Iris pigment epithelial cell (primary cell): ENCODE data around the gene DYNLL1.
"Not testable (repeated sequence)": the region's sequence is repeated elsewhere in the genome, so short reads cannot be mapped to it uniquely, and the experiment has no call there.

Experiments used
- DNase-seq: peaks from one replicate; pipeline ENCODE4 v3.0.0-alpha.2; 2011; ENCODE audit warnings: low read depth

The DYNLL1 gene

GRCh38 chr12:120515496-120515895, 19.6 kb downstream of the DYNLL1 start:
- no peak for DNase-seq

DNA sequence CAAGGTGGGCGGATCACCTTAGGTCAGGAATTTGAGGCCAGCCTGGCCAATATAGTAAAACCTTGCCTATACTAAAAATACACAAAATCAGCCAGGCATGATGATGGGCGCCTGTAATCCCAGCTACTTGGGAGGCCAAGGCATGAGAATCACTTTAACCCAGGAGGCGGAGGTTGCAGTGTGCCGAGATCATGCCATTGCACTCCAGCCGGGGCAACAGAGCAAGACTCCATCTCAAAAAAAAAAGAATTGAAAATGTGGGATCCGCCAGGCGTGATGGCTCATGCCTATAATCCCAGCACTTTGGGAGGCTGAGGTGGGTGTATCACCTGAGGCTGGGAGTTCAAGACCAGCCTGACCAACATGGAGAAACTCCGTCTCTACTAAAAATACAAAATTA, 23.4 kb downstream of the DYNLL1 start:
- DNase-seq: not testable (repeated sequence)

DNA sequence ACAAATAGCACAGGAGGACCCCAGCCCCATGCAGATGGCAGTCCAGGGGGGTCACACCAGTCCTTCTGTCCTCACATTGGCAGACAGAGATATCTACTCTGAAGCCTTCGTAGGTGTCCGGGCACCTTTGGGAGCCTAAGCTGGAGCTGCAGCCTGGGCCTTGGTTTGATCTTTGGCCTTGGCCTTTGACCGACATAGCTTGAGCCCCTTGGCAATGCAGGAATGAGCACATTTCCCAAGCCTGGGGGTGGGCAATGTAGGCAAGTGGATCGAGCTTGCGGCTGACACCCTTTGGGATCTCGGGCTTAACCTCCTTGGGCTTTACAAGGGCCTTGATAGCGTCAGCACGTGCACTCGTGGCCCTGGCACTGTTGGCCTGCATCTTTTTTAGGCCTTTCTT, 26.7 kb downstream of the DYNLL1 start:
- no peak for DNase-seq

- DNase-seq: peak; percentile 86
Measured at GRCh38 chr12:120528861-120529525, 33.1 kb downstream of the DYNLL1 start, which contains the start of gene COQ5. COQ5 (minus strand) TSS chr12:120529158; CDS start chr12:120529141, 17 bp downstream.

- peak; percentile 63 for DNase-seq
Measured at GRCh38 chr12:120529641-120530417, 33.9 kb downstream of the DYNLL1 start.

DNA sequence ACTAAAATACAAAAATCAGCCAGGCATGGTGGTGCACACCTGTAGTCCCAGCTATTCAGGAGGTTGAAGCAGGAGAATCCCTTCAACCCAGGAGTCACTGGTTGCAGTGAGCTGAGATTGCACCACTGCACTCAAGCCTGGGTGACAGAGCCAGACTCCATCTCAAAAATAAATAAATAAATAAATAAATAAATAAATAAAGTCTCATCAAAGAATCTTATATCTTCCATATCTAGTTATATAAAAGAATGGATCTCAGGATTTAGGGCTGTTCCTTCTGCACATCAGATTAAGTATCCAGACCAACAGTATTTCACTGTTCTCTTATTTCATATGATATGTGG, 34.5 kb downstream of the DYNLL1 start:
- not testable (repeated sequence) for DNase-seq

- DNase-seq: no peak
Measured at GRCh38 chr12:120532701-120533238, 36.9 kb downstream of the DYNLL1 start.

DNA sequence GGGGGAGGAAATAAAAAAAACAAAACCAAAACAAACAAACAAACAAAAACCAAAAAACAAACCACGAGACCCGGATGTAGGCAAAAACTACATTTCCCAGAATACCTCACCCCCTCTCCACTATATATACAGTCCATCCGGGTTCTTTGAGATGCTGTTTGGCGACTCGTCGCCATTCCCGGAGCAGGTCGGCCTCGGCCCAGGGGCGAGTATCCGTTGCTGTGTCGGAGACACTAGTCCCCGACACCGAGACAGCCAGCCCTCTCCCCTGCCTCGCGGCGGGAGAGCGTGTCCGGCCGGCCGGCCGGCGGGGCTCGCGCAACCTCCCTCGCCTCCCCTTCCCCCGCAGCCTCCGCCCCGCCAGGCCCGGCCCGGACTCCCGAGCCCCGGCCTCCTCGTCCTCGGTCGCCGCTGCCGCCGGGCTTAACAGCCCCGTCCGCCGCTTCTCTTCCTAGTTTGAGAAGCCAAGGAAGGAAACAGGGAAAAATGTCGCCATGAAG, 38.3 kb downstream of the DYNLL1 start, which contains the start of gene RNF10:
TSS of gene RNF10 (plus strand) at position 154 of the 500 bp plus-strand sequence. CDS start 456 bp downstream, outside the sequence.
- DNase-seq: peak; percentile 80

DNA sequence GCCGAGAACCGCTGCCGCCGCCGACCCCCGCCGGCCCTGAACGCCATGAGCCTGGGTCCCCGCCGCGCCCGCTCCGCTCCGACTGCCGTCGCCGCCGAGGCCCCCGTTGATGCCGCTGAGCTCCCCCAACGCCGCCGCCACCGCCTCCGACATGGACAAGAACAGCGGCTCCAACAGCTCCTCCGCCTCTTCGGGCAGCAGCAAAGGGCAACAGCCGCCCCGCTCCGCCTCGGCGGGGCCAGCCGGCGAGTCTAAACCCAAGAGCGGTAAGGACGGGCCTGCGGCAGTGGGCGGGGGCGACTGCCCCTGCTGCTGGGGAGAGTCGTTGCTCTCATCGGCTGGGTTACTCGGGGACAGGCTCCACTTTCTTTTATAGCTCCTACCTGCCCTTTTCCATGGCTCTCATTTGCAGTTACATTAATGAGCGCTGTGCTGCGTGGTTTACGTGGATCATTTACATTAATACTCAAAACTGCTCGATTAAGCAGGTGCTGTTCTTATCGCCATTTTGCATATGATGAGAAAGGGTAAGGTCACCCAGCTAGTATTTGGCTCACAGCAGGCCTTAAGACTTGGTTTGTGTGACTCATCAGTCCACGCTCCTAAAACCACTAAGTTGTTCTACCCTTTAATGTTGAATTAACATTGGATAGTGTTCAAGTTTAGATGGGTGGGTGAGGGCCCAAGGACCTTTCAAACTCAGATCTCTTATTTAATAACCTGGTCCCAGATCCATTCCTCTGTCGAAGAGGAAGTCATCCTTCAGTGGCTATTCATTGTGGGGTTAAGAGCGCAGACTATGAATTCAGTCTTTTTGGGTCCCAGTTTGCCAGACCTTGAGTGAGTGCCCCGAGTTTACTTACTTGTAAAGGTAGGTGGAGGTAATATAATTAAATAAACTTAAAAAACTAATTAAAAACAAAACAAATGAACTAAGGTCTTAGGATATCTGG, 39.1 kb downstream of the DYNLL1 start:
- DNase-seq: peak; percentile 93

GRCh38 chr12:120536064-120536791, 40.3 kb downstream of the DYNLL1 start:
- no peak for DNase-seq

DNA sequence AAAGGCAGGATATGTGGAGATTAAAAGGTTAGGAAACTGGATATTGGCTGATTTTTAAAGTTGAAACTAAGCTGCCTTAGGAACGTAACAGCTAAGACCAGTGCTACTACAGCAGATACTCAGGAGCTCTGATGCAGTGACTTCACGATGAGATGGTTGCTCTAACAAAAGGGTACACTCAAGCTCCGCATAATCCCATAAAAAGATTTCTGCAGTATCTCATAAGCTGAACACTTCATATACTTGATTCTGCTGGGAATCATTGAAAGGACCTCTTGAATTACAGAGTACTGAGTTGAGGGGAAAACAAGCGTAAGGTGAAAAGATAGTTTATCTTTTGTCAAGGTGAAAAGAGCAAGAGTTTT, 41.9 kb downstream of the DYNLL1 start:
- no peak for DNase-seq

DNA sequence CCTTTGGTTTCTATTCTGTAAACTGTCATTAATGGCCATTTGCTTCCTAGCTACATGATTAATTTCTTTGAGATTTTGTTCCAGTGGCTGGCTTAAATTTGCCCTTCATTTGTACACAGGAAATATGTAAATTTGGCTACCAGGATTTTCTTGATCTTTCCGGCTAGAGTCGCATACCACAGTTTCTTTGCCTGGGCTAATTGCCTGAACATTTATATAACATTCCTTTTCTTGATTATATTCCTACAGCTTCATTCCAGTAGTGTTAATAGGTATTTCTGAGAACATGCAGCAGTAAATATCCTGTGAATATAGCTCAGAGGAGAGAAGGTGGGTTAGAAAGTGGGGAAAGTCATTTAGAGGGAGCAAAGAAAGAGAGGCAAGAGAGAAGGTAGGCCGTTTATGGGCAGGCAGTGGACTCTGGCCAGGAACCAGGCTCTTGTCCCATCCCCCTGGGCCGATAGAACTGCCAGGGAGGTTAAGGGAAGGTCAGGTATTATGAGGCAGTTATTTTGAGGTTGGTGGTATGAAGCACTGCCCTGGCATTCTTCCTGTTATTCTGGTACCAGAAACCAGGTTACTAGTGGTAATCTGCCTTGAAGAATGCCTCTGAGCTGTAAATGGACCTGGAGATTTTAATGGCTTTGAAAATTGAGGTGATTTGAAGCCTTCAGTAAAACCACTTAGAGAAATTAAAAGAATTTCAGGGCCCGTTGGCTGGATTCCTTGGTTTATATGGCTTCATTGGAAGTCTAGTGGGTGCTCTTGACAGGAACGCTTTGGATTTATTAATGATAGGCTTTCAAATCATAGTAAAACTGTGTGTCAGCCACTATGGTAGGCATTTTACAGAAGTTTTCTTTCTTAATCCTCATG, 42.6 kb downstream of the DYNLL1 start:
- DNase-seq: peak; percentile 71

GRCh38 chr12:120539303-120539702, 43.4 kb downstream of the DYNLL1 start:
- peak; percentile 58 for DNase-seq

- DNase-seq: peak; percentile 86
Measured at GRCh38 chr12:120540445-120540844, 44.5 kb downstream of the DYNLL1 start.

GRCh38 chr12:120542166-120542565, 46.3 kb downstream of the DYNLL1 start:
- DNase-seq: no peak

GRCh38 chr12:120544691-120545090, 48.8 kb downstream of the DYNLL1 start:
- DNase-seq: no peak

DNA sequence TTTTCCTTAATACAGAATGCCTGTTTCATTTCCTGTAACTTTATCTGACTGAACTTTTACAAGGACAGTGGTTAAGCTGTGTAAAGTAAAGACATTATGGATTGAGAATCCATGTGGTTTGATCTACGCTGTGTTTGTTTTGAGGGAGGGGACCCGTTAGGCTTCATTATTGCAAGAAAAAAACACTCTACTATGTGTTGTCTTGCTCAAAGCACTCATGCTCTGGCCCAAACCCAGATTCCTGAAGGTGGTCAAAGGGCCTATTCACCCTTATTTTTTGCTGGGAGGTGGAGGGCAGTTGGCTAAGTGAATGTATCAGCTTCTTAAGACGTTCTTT, 50.1 kb downstream of the DYNLL1 start:
- no peak for DNase-seq
